HCT116 (cell line): ENCODE measurements around the gene ATXN1. TPM values are rescaled to one million over a fixed set of nuclear protein-coding genes. Genes with fewer than 3 reads are reported as not detected.
"Not testable (repeated sequence)": the region's sequence is repeated elsewhere in the genome, so short reads cannot be mapped to it uniquely, and the experiment has no call there.

Experiments
- ATAC-seq: fragments of 200-7000 bp; cut with Tn5 transposase; 2 replicates; pipeline ENCODE4 v1.9.1; 2020; ENCODE audit warnings: mild to moderate bottlenecking, moderate library complexity
- BruUV-seq: library from RNA; stranded (reverse); fragments of 400-500 nt; replicated peaks from 2 replicates; lab custom pipeline; 2021; lab: Mats Ljungman, UMichigan
- CTCF ChIA-PET: fragments of 300-600 bp; sonication (Branson Sonifier 250); formaldehyde crosslinking; loops from one replicate; lab custom pipeline; 2021; ENCODE audit warnings: antibody characterized with exemption; lab: Charles Lee
- POLR2A ChIA-PET: fragments of 300-600, 350-600 bp; sonication (Branson Sonifier 250); formaldehyde crosslinking; loops from one replicate; lab custom pipeline; 2021; ENCODE audit warnings: antibody characterized with exemption; lab: Charles Lee
- RAD21 ChIA-PET, 2 experiments: fragments of 300-600 bp; sonication (Branson Sonifier 250); formaldehyde crosslinking; loops; one replicate each; lab custom pipeline; 2023; ENCODE audit warnings: low total read pairs in 2 of 2; ENCODE audit not compliant: uncharacterized antibody in 2 of 2, unreplicated experiment in 2 of 2, low non-redundant PET in 1 of 2; lab: Charles Lee
- DNase-seq: peaks from one replicate; pipeline ENCODE4 v3.0.0-alpha.2; 2010; ENCODE audit warnings: low read depth, low spot score
- H2AFZ ChIP-seq: fragments of 200-600 bp; shearing (Covaris generic), sonication (generic); 2 replicates; pipeline ENCODE4 v1.6.1; 2017; ENCODE audit warnings: low read depth, mixed run types, mixed read lengths, antibody characterized with exemption, low read length; ENCODE audit not compliant: poor library complexity, severe bottlenecking
- H3K27ac ChIP-seq: 2 replicates; pipeline ENCODE4 v1.5.1; 2012; ENCODE audit warnings: low read depth, low read length
- H3K27me3 ChIP-seq: fragments of 200-600 bp; sonication (generic); 2 replicates; pipeline ENCODE4 v1.6.1; 2016; ENCODE audit warnings: mixed run types, low read length, mixed read lengths; ENCODE audit not compliant: insufficient read depth
- H3K36me3 ChIP-seq, 2 experiments: fragments of 200-500 bp in 1 of 2; fragments of 200-600 bp in 1 of 2; sonication (Bioruptor generic) in 1 of 2; sonication (generic) in 1 of 2; 2 replicates each; pipeline versions ENCODE4 v1.5.1 to v1.6.1; 2014 to 2016; ENCODE audit warnings: low read length in 2 of 2, inconsistent platforms in 1 of 2, mixed read lengths in 1 of 2, mixed run types in 1 of 2; ENCODE audit not compliant: insufficient read depth in 2 of 2, control insufficient read depth in 1 of 2
- H3K4me1 ChIP-seq, 2 experiments: fragments of 200-600 bp in 1 of 2; sonication (generic) in 1 of 2; 2 replicates each; pipeline versions ENCODE4 v1.5.1 to v1.6.1; 2012 to 2017; ENCODE audit warnings: low read length in 2 of 2, inconsistent platforms in 1 of 2, mild to moderate bottlenecking in 1 of 2, mixed read lengths in 1 of 2, mixed run types in 1 of 2, moderate library complexity in 1 of 2; ENCODE audit not compliant: insufficient read depth in 2 of 2, control insufficient read depth in 1 of 2
- H3K4me2 ChIP-seq: fragments of 200-600 bp; sonication (generic); 2 replicates; pipeline ENCODE4 v1.6.1; 2017; ENCODE audit warnings: mixed run types, low read length, mixed read lengths
- H3K4me3 ChIP-seq, 2 experiments: fragments of 200-600 bp in 1 of 2; sonication (generic) in 1 of 2; replicated peaks in 1 of 2; 2 replicates each; pipeline ENCODE4 v1.5.1; 2011 to 2016; ENCODE audit warnings: low read length in 2 of 2, control low read depth in 1 of 2, low read depth in 1 of 2, mild to moderate bottlenecking in 1 of 2, mixed read lengths in 1 of 2, mixed run types in 1 of 2
- H3K79me2 ChIP-seq: fragments of 200-600 bp; sonication (generic); 2 replicates; pipeline ENCODE4 v1.6.1; 2017; ENCODE audit warnings: mild to moderate bottlenecking, mixed run types, low read length, moderate library complexity, mixed read lengths; ENCODE audit not compliant: insufficient read depth
- H3K9ac ChIP-seq: fragments of 200-600 bp; sonication (generic); 2 replicates; pipeline ENCODE4 v1.6.1; 2016; ENCODE audit warnings: low read length, mixed read lengths
- H3K9me2 ChIP-seq: fragments of 200-600 bp; sonication (generic), shearing (Covaris generic); 2 replicates; pipeline ENCODE4 v1.6.1; 2017; ENCODE audit warnings: mixed run types, mild to moderate bottlenecking, moderate library complexity; ENCODE audit not compliant: insufficient read depth
- H3K9me3 ChIP-seq, 2 experiments: fragments of 200-500 bp in 1 of 2; fragments of 200-600 bp in 1 of 2; sonication (Bioruptor generic) in 1 of 2; sonication (generic) in 1 of 2; 2 replicates each; pipeline ENCODE4 v1.6.1; 2014 to 2017; ENCODE audit warnings: low read length in 2 of 2, mixed read lengths in 2 of 2, inconsistent platforms in 1 of 2, low read depth in 1 of 2, mild to moderate bottlenecking in 1 of 2, mixed run types in 1 of 2, moderate library complexity in 1 of 2; ENCODE audit not compliant: control insufficient read depth in 1 of 2, insufficient read depth in 1 of 2
- H4K20me1 ChIP-seq: fragments of 200-600 bp; sonication (generic), shearing (Covaris generic); 2 replicates; pipeline ENCODE4 v1.6.1; 2017; ENCODE audit warnings: mixed run types, mild to moderate bottlenecking, moderate library complexity; ENCODE audit not compliant: insufficient read depth
- TCF7L2 ChIP-seq: IDR thresholded peaks from 2 replicates; pipeline ENCODE4 v1.7.0; 2011; ENCODE audit warnings: borderline replicate concordance, inconsistent platforms; ENCODE audit not compliant: insufficient read depth, insufficient read length; ENCODE audit errors: extremely low read depth
- intact Hi-C: fragments of 100-400 bp; cut with micrococcal nuclease; formaldehyde crosslinking; loops from 2 replicates; pipeline ENCODE4 v1.10.0; 2022
- total RNA-seq: library from RNA; stranded (reverse); gene quantifications from one replicate; pipeline ENCODE4 v1.2.1, GENCODE V29; 2021; ENCODE audit not compliant: unreplicated experiment
- TF ChIP-seq, protein P1 (sequence below), 3 experiments: fragments of 200-600 bp in 1 of 3; sonication (generic) in 1 of 3; IDR thresholded peaks in 2 of 3; conservative IDR thresholded peaks in 1 of 3; 2 replicates each; pipeline ENCODE4 v1.5.1; 2012 to 2017; ENCODE audit warnings: low read depth in 2 of 3, low read length in 2 of 3, antibody characterized with exemption in 1 of 3, borderline replicate concordance in 1 of 3, control low read depth in 1 of 3, mild to moderate bottlenecking in 1 of 3, mixed read lengths in 1 of 3, mixed run types in 1 of 3, moderate library complexity in 1 of 3; ENCODE audit not compliant: insufficient read depth in 1 of 3
- TF ChIP-seq, protein P2 (sequence below): IDR thresholded peaks from 2 replicates; pipeline ENCODE4 v1.6.1; 2012

ATXN1 gene
- total RNA-seq, 1 experiment from 2014 or later, result 21.0 TPM

DNA sequence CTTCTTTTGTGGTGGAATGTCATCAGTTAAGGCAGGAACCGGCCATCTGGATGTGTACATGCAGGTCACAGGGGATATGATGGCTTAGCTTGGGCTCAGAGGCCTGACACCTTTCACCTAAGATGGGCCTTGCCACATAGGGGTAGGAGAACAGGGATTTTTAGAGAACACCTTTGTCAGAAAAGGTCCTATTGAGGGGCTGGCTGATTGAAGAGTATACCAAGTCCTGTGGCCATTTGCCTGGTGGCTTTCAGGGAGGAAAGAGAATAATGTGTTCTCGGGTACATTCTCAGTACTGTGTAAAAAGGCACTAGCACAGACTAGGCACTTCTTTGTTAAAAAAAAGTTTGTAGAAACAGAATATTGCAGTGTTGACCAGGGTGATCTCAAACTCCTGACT is 496.5 kb downstream of the ATXN1 start:
- peaks cover 0 to 5% of the 10 kb centered on the region in 2 experiments; a peak in 1 of 4 replicates for H3K4me1 ChIP-seq
- H3K9me2 ChIP-seq, result no peaks in the 10 kb centered on the region
- ATAC-seq (no peak), DNase-seq (no peak)
- intact Hi-C loops, result no loop called here
- no peak overlapping the region for H3K4me3 ChIP-seq
- no peaks in the 10 kb centered on the region for H3K79me2 ChIP-seq
- TF ChIP-seq TCF7L2, result no peak
- TF ChIP-seq, protein P1, sequence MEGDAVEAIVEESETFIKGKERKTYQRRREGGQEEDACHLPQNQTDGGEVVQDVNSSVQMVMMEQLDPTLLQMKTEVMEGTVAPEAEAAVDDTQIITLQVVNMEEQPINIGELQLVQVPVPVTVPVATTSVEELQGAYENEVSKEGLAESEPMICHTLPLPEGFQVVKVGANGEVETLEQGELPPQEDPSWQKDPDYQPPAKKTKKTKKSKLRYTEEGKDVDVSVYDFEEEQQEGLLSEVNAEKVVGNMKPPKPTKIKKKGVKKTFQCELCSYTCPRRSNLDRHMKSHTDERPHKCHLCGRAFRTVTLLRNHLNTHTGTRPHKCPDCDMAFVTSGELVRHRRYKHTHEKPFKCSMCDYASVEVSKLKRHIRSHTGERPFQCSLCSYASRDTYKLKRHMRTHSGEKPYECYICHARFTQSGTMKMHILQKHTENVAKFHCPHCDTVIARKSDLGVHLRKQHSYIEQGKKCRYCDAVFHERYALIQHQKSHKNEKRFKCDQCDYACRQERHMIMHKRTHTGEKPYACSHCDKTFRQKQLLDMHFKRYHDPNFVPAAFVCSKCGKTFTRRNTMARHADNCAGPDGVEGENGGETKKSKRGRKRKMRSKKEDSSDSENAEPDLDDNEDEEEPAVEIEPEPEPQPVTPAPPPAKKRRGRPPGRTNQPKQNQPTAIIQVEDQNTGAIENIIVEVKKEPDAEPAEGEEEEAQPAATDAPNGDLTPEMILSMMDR (IDR thresholded peaks at IDR 0.05 in 2 of 3, conservative IDR thresholded peaks at IDR 0.05 in 1 of 3; ENCODE audit: borderline replicate concordance in 1 of 3, insufficient read depth in 1 of 3, low read depth in 2 of 3, low read length in 2 of 3), result no peak
- TF ChIP-seq, protein P2, sequence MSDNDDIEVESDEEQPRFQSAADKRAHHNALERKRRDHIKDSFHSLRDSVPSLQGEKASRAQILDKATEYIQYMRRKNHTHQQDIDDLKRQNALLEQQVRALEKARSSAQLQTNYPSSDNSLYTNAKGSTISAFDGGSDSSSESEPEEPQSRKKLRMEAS, result no peak
- H3K27ac ChIP-seq, result no peak overlapping the region
- BruUV-seq, result no TSS peak
- ChIA-PET POLR2A (no interaction called here), CTCF (no interaction called here), RAD21 (no interaction called here)
- no peak overlapping the region for H3K4me2 ChIP-seq
- H3K9ac ChIP-seq, result no peak overlapping the region
- H3K9me3 ChIP-seq, result no peaks in the 10 kb centered on the region
- H2AFZ ChIP-seq, result no peak overlapping the region
- no peaks in the 10 kb centered on the region for H4K20me1 ChIP-seq
- no peaks in the 10 kb centered on the region for H3K27me3 ChIP-seq
- H3K36me3 ChIP-seq, result no peaks in the 10 kb centered on the region

GRCh38 chr6:16263464-16264099 is 497.7 kb downstream of the ATXN1 start:
- H4K20me1 ChIP-seq, H3K79me2 ChIP-seq, H3K9ac ChIP-seq, H3K4me2 ChIP-seq, H3K4me1 ChIP-seq, H2AFZ ChIP-seq, H3K27ac ChIP-seq, H3K4me3 ChIP-seq, H3K9me2 ChIP-seq, CTCF ChIA-PET, BruUV-seq, intact Hi-C loops, POLR2A ChIA-PET, H3K9me3 ChIP-seq, RAD21 ChIA-PET, ATAC-seq, H3K36me3 ChIP-seq, DNase-seq, H3K27me3 ChIP-seq: not testable (repeated sequence)

GRCh38 chr6:16262773-16263172 is 498.5 kb downstream of the ATXN1 start:
- H3K4me2 ChIP-seq, POLR2A ChIA-PET, H3K79me2 ChIP-seq, BruUV-seq, ATAC-seq, DNase-seq, CTCF ChIA-PET, RAD21 ChIA-PET, H3K9ac ChIP-seq, H2AFZ ChIP-seq, H3K27ac ChIP-seq, H4K20me1 ChIP-seq, H3K9me2 ChIP-seq, H3K27me3 ChIP-seq, intact Hi-C loops, H3K4me3 ChIP-seq, H3K4me1 ChIP-seq, H3K9me3 ChIP-seq, H3K36me3 ChIP-seq: not testable (repeated sequence)
